HG03442 (cell line): Measurements from ENCODE around the gene MAP3K21.

Experiments used
- ATAC-seq: cut with Tn5 transposase; IDR thresholded peaks from one replicate; pipeline ENCODE4 v1.9.1; 2021; ENCODE audit warnings: mild to moderate bottlenecking, moderate library complexity; ENCODE audit not compliant: unreplicated experiment

The MAP3K21 gene

DNA sequence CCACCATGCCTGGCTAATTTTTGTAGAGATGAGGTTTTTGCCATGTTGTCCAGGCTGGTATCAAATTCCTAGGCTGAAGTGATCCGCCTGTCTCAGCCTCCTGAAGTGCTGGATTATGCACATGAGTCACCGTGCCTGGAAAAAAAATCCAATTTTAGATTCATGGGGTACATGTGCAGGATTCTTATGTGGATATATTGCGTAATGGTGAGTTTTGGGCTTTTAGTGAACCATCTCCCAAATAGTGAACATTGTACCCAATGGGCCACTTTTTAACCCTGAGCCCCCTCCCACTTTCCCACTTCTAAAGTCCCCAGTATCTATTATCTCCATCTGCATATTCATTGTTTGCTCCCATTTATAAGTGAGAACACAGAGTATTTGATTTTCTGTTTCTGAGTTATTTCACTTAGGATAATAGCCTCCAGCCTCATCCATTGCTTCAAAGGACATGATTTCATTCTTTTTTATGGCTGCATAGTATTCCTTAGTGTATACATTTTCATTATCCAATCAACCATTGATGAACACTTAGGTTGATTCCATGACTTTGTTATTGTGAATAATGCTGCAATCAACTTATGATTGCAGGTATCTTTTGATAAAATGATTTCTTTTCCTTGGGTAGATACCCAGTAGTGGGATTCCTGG, 104.4 kb downstream of the MAP3K21 start:
- ATAC-seq: no peak

DNA sequence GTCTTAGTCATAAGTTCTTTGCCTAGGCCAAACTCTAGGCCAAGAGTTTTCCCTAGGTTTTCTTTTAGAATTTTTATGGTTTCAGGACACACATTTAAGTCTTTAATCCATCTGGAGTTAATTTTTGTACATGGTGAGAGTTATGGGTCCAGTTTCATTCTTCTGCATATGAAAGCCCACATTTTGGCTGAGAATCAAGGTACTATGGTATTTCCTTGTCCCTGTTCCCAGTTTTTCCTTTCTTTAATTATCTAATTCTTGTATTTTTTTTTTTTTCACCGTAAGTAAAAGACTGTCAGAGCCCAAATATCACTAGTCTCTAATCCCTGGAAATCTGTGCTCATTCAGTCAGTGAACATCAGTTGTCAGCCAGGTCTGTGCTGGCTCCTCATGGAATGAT, 105.4 kb downstream of the MAP3K21 start:
- no peak for ATAC-seq

DNA sequence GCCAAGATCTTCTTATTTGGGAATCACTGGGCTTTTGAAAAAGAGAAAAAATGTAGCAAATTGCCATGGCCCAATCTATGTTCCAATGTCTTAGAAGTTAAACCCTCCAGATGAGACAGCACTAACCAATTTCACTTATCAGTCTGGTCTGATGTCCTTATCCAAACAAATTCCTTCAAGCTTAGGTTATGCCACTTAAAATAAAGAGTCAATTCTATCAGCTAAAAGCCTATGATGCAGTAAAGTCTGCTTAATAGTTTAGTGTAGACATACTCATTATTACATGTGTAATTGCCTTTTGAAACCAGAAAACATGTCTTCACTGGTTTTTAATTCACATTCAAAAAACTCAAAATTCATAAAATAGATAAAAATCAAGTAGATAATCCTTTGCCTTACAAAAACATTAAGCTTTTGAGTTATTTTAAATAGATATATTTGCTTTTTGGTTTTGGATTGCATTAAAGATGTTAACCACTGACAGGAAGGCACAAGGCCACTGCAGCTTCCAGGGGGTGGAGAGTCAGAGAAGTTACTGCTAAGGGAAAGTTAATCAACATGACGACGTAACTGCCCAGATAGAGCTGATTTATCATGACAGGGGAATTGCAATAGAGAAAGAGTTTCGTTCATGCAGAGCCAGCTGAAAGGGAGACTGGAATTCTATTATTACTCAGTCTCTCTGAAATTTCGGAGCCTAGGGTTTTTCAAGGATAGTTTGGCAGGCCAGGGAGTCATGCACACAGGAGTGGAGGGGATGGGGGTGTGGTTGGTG, 106.1 kb downstream of the MAP3K21 start:
- no peak for ATAC-seq
